Right atrium auricular region (tissue), 2 donors: ENCODE measurements around the gene LMF1. TPM values are rescaled to one million over a fixed set of nuclear protein-coding genes. Genes with fewer than 3 reads are reported as not detected.

Source experiments
- DNase-seq: peaks from one replicate; pipeline ENCODE4 v3.0.0-alpha.2; 2019; ENCODE audit warnings: low spot score
- H3K27ac ChIP-seq, 2 donors: fragments of 200-600 bp; sonication (generic); 1 replicate in 1 of 2; 2 replicates in 1 of 2; pipeline ENCODE4 v1.5.1; 2016 to 2019
- H3K27me3 ChIP-seq, 2 donors: fragments of 200-600 bp; sonication (generic); one replicate each; pipeline versions ENCODE4 v1.5.1 to v1.6.0; 2017 to 2019
- H3K36me3 ChIP-seq: fragments of 200-600 bp; sonication (generic); one replicate; pipeline ENCODE4 v1.5.1; 2016
- H3K4me1 ChIP-seq, 2 donors: fragments of 200-600 bp; sonication (generic); one replicate each; pipeline versions ENCODE4 v1.5.1 to v1.6.0; 2017 to 2019
- H3K4me3 ChIP-seq, 2 donors: fragments of 200-600 bp; sonication (generic); 1 replicate in 1 of 2; 2 replicates in 1 of 2; pipeline ENCODE4 v1.5.1; 2017 to 2019; ENCODE audit warnings: mild to moderate bottlenecking in 1 of 2, moderate library complexity in 1 of 2
- H3K9me3 ChIP-seq, 2 donors: fragments of 200-600 bp; sonication (generic); one replicate each; pipeline ENCODE4 v1.5.1; 2019
- total RNA-seq, 2 donors: library from RNA; depleted of rRNA; stranded (reverse); fragments of >200 nt; gene quantifications; one replicate each; pipeline ENCODE4 v1.1.0, GENCODE V29; 2016
- TF ChIP-seq, protein P1 (sequence below), 2 donors: fragments of 200-600 bp; sonication (generic); IDR thresholded peaks; one replicate each; pipeline ENCODE4 v1.5.1; 2019; ENCODE audit warnings: antibody characterized with exemption in 2 of 2

Gene LMF1
- total RNA-seq, 2 donors from 2014 or later = 11.9 to 14.1 TPM

DNA sequence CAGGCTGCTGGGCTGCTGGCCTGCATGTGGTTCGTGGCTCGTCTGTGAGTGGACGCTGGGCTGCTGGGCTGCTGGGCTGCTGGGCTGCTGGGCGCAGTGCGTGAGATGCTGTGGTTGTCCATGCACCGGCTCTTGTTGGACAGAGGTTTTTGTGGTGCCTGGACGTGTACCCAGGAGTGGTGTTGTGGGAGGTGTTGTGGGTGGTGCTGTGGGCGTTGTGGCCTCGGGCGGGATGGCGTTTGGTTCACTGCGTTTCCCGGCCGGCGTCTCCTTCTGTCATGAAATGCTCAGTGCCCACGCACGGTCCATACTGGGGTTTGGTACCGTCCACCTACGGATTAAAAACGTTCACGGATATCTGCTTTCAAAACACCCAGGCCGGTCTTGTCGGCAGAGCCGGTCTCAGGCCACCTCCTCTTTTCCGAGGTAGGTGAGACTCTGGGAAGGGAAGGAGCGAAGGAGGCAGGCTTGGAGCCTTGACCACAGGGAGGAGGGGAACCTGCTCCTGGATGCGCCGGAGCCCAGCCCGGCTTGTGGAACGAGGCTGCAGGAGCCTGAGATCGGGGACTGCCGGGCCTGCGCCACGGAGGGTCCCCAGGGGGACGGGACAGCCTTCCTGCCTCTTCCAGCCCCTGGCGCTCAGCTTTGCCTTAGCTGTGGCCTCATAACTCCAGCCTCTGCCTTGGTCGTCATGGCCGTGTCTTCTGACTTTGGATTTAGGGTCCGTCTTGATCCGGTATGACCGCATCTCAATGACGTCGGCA is 140.5 kb downstream of the LMF1 start:
- TF ChIP-seq, protein P1, sequence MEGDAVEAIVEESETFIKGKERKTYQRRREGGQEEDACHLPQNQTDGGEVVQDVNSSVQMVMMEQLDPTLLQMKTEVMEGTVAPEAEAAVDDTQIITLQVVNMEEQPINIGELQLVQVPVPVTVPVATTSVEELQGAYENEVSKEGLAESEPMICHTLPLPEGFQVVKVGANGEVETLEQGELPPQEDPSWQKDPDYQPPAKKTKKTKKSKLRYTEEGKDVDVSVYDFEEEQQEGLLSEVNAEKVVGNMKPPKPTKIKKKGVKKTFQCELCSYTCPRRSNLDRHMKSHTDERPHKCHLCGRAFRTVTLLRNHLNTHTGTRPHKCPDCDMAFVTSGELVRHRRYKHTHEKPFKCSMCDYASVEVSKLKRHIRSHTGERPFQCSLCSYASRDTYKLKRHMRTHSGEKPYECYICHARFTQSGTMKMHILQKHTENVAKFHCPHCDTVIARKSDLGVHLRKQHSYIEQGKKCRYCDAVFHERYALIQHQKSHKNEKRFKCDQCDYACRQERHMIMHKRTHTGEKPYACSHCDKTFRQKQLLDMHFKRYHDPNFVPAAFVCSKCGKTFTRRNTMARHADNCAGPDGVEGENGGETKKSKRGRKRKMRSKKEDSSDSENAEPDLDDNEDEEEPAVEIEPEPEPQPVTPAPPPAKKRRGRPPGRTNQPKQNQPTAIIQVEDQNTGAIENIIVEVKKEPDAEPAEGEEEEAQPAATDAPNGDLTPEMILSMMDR (IDR thresholded peaks at IDR 0.05) = no peak
- no peaks in the 10 kb centered on the region for H3K36me3 ChIP-seq
- H3K4me3 ChIP-seq = no peak overlapping the region
- no peaks in the 10 kb centered on the region for H3K4me1 ChIP-seq
- H3K27me3 ChIP-seq = no peaks in the 10 kb centered on the region
- DNase-seq = no peak
- H3K27ac ChIP-seq = no peak overlapping the region
- peaks cover 0 to 8% of the 10 kb centered on the region in 2 donors for H3K9me3 ChIP-seq

DNA sequence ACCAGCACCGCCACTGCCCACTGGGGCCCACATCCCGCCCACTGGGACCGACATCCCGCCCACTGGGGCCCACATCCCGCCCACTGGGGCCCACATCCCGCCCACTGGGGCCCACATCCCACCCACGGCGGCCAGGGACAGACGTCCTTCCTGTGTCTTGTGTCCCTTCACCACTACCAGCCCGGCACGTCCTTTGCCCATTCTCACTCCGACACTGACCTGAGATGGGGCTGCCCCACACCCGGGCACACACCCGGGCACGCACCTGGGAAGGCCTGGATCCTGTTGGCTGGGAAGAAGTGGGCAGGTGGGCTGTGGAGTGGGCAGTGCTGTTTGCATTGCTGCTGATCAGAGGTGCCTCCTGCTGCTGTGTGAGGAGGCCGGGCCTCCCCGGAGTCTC is 141.9 kb downstream of the LMF1 start:
- Histone ChIP-seq H3K4me3 (no peak overlapping the region), H3K4me1 (no peaks in the 10 kb centered on the region), H3K27me3 (no peaks in the 10 kb centered on the region), H3K9me3 (no peaks in the 10 kb centered on the region), H3K36me3 (no peaks in the 10 kb centered on the region), H3K27ac (no peak overlapping the region)
- TF ChIP-seq, protein P1 (IDR thresholded peaks at IDR 0.05) = no peak
- no peak for DNase-seq

DNA sequence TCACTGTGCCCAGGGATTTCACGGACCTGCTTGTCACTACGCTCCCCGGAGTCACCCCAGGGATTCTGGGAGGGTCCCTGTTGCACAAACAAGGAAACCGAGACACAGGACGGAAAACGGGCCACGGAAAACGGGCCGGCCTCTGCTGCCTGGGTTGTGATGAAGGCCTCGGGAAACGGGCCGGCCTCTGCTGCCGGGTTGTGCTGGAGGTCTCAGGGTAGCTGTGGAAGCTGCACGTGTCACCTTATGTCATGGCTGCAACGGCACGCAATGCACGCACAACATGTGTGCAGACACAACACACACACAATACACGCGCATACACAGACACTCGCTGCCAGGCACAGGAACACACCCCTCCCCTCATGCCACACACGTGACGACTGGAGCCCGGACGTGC is 143.3 kb downstream of the LMF1 start:
- Histone ChIP-seq H3K27ac (no peak overlapping the region), H3K4me1 (no peaks in the 10 kb centered on the region), H3K36me3 (no peaks in the 10 kb centered on the region), H3K4me3 (no peak overlapping the region), H3K9me3 (no peaks in the 10 kb centered on the region), H3K27me3 (no peaks in the 10 kb centered on the region)
- no peak for DNase-seq
- TF ChIP-seq, protein P1 (IDR thresholded peaks at IDR 0.05) = no peak

DNA sequence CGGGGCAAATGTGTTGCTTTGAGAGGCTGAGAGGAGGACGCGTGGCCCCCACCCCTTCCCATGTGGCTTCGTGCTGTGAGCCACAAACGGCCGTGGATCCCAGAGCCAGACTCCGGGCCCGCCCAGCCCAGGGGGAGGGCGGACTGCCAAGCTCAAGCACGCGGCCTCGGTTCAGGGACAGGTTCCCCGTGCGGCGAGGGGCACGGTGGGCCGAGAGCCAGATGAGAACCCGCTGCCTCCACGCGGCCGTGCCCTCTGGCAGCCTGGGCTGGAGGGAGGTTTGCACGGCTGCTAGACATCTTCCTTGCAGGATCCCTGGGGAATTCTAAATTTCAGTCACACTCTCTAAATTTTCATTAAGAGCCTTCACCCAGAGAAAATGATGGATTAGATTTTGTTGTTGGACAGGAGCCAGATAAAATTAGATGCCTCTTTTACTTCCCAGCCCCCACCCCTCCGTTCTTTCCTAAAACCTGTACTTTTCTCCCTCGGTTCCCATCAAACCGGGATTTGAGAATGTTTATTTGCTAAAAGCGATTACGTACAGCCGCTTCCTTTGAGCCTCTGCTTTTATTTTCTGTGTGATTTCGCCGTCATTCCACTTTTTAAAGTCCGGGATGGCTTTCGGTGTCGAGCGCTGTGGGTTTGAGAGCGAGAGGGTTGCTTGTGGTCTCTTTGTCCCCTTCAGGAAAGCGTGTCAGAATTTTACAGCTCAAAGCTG is 145.3 kb downstream of the LMF1 start:
- H3K27ac ChIP-seq = no peak overlapping the region
- H3K36me3 ChIP-seq = no peaks in the 10 kb centered on the region
- TF ChIP-seq, protein P1 (IDR thresholded peaks at IDR 0.05) = no peak
- no peaks in the 10 kb centered on the region for H3K4me1 ChIP-seq
- DNase-seq = no peak
- no peaks in the 10 kb centered on the region for H3K9me3 ChIP-seq
- H3K4me3 ChIP-seq = no peak overlapping the region
- no peaks in the 10 kb centered on the region for H3K27me3 ChIP-seq

DNA sequence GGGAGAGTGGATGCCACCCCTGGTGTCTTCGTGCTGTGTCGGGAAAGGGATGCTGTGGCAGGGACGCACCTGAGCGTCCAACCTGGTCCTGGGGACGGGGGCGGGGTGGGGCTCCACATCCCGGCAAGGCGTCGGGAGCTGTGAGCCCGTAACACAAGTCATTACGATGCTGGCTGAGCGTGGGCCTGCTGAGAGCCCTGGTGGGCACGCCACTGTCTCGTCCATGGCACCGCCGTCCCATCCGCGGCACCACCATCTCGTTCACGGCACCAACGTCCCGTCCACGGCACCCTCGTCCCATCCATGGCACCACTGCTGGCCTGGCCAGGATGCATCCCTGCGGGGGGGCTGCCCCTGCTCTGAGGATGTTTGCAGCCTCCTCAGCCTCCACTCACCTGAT is 146.2 kb downstream of the LMF1 start:
- Histone ChIP-seq H3K27ac (no peak overlapping the region), H3K9me3 (no peaks in the 10 kb centered on the region), H3K4me3 (no peak overlapping the region), H3K27me3 (no peaks in the 10 kb centered on the region), H3K36me3 (no peaks in the 10 kb centered on the region), H3K4me1 (no peaks in the 10 kb centered on the region)
- DNase-seq = no peak
- TF ChIP-seq, protein P1 (IDR thresholded peaks at IDR 0.05) = no peak
